Sigmoid colon (tissue), 7 donors: ENCODE results near the gene POMGNT2. TPM values are rescaled to one million over a fixed set of nuclear protein-coding genes. Genes with fewer than 3 reads are reported as not detected.
"Not testable (repeated sequence)": the region's sequence is repeated elsewhere in the genome, so short reads cannot be mapped to it uniquely, and the experiment has no call there.

Experiments used
- DNase-seq: peaks from one replicate; pipeline ENCODE4 v3.0.0-alpha.2; 2019
- H3K27ac ChIP-seq, 4 donors: fragments of 200-600 bp; sonication (generic); one replicate each; pipeline ENCODE4 v1.5.1; 2016 to 2019; ENCODE audit warnings: mild to moderate bottlenecking in 1 of 4
- H3K27me3 ChIP-seq, 3 donors: fragments of 200-600 bp; sonication (generic); one replicate each; pipeline ENCODE4 v1.5.1; 2019; ENCODE audit warnings: mild to moderate bottlenecking in 1 of 3
- H3K36me3 ChIP-seq, 4 donors: fragments of 200-600 bp; sonication (generic); one replicate each; pipeline ENCODE4 v1.5.1; 2016 to 2019
- H3K4me1 ChIP-seq, 4 donors: fragments of 200-600 bp; sonication (generic); one replicate each; pipeline ENCODE4 v1.5.1; 2017 to 2019
- H3K4me3 ChIP-seq, 4 donors: fragments of 200-600 bp; sonication (generic); one replicate each; pipeline ENCODE4 v1.5.1; 2017 to 2019; ENCODE audit warnings: mild to moderate bottlenecking in 2 of 4, moderate library complexity in 1 of 4
- H3K9me3 ChIP-seq, 4 donors: fragments of 200-600 bp in 3 of 4; sonication (generic) in 3 of 4; one replicate each; pipeline versions ENCODE4 v1.5.1 to v1.6.1; 2013 to 2019
- EP300 ChIP-seq, 4 donors: sonication (generic); formaldehyde crosslinking; IDR thresholded peaks; one replicate each; pipeline ENCODE4 v1.6.1; 2017; ENCODE audit warnings: antibody characterized with exemption in 4 of 4
- POLR2A ChIP-seq, 2 donors: fragments of 450-650 bp; IDR thresholded peaks; one replicate each; pipeline ENCODE4 v1.6.1; 2016; ENCODE audit warnings: antibody characterized with exemption in 2 of 2, mild to moderate bottlenecking in 2 of 2, moderate library complexity in 2 of 2
- POLR2AphosphoS5 ChIP-seq, 4 donors: sonication (generic); formaldehyde crosslinking; IDR thresholded peaks; one replicate each; pipeline ENCODE4 v1.6.1; 2017; ENCODE audit warnings: antibody characterized with exemption in 4 of 4
- WGBS, 2 donors: extraction: QIAGEN DNeasy Blood & Tissue Kit; methylation state at CpG; one replicate each; pipeline ENCODE4 v1.1.7; 2013; 5-methylcytosine and 5-hydroxymethylcytosine counted together
- intact Hi-C: fragments of 100-400 bp; cut with DNase I; formaldehyde crosslinking; loops from one replicate; pipeline ENCODE4 v1.15.1; 2023
- polyA plus RNA-seq, 3 donors: library from polyadenylated mRNA; stranded (reverse); fragments of 200-250 nt; gene quantifications; one replicate each; pipeline ENCODE4 v1.2.3, GENCODE V29; 2013
- total RNA-seq, 4 donors: library from RNA; depleted of rRNA; stranded (reverse); fragments of >200 nt; gene quantifications; one replicate each; pipeline ENCODE4 v1.1.0, GENCODE V29; 2016
- TF ChIP-seq, protein P1 (sequence below), 4 experiments: fragments of 450-650 bp in 3 of 4; fragments of 200-600 bp in 1 of 4; IDR thresholded peaks; one replicate each; pipeline ENCODE4 v1.5.1; 2016 to 2019; ENCODE audit warnings: antibody characterized with exemption in 4 of 4, mild to moderate bottlenecking in 3 of 4, moderate library complexity in 2 of 4
- donor health status: healthy with polysubstance abuse.
- donor health status: Bipolar disorder and iron deficiency.
- donor health status: healthy.

The POMGNT2 gene
- total and polyA plus RNA-seq, 7 donors = 2.3 to 20.2 (median 15.5) TPM

- H3K27ac ChIP-seq = no peak overlapping the region
- no peaks in the 10 kb centered on the region for H3K36me3 ChIP-seq
- intact Hi-C loops = no loop called here
- no peak overlapping the region for H3K4me3 ChIP-seq
- H3K27me3 ChIP-seq = no peaks in the 10 kb centered on the region
- H3K4me1 ChIP-seq = peaks cover 0 to 5% (median 2%) of the 10 kb centered on the region in 4 donors
- DNase-seq = no peak
- H3K9me3 ChIP-seq = peaks cover 0 to 12% (median 5%) of the 10 kb centered on the region in 4 donors
- TF ChIP-seq POLR2A (IDR thresholded peaks at IDR 0.05) = no peak
- TF ChIP-seq EP300 (IDR thresholded peaks at IDR 0.05) = no peak
- TF ChIP-seq, protein P1, sequence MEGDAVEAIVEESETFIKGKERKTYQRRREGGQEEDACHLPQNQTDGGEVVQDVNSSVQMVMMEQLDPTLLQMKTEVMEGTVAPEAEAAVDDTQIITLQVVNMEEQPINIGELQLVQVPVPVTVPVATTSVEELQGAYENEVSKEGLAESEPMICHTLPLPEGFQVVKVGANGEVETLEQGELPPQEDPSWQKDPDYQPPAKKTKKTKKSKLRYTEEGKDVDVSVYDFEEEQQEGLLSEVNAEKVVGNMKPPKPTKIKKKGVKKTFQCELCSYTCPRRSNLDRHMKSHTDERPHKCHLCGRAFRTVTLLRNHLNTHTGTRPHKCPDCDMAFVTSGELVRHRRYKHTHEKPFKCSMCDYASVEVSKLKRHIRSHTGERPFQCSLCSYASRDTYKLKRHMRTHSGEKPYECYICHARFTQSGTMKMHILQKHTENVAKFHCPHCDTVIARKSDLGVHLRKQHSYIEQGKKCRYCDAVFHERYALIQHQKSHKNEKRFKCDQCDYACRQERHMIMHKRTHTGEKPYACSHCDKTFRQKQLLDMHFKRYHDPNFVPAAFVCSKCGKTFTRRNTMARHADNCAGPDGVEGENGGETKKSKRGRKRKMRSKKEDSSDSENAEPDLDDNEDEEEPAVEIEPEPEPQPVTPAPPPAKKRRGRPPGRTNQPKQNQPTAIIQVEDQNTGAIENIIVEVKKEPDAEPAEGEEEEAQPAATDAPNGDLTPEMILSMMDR (IDR thresholded peaks at IDR 0.05) = no peak
- TF ChIP-seq POLR2AphosphoS5 (IDR thresholded peaks at IDR 0.05) = no peak
Measured at GRCh38 chr3:43048470-43048869, 57.4 kb downstream of the POMGNT2 start.

DNA sequence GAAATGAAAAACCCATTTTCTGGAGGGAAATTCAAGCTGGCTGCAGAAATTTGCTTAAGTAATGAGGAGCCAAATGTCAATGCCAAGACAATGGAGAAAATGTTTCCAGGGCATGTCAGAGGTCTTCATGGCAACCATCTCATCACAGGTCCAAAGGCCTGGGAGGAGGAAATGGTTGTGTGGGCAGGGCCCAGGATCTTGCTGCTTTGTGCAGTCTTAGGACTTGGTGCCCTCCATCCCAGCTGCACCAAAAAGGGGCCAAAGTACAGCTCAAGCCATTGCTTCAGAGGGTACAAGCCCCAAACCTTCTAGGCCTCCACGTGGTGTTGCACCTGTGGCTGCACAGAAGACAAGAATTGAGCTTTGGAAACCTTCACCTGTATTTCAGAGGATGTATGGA lies 59.3 kb downstream of the POMGNT2 start:
- DNase-seq = no peak
- TF ChIP-seq POLR2AphosphoS5 (IDR thresholded peaks at IDR 0.05) (no peak), EP300 (IDR thresholded peaks at IDR 0.05) (no peak), POLR2A (IDR thresholded peaks at IDR 0.05) (no peak)
- TF ChIP-seq, protein P1 (IDR thresholded peaks at IDR 0.05) = no peak
- Histone ChIP-seq H3K27ac (no peak overlapping the region), H3K9me3 (peaks cover 0 to 12% (median 5%) of the 10 kb centered on the region in 4 donors), H3K36me3 (no peaks in the 10 kb centered on the region), H3K4me3 (no peak overlapping the region), H3K4me1 (peaks cover 0 to 13% (median 5%) of the 10 kb centered on the region in 4 donors), H3K27me3 (no peaks in the 10 kb centered on the region)
- WGBS, 2 donors = 20 to 54% methylated on average over 1 of the region's 1 CpG
- intact Hi-C loops = no loop called here

DNA sequence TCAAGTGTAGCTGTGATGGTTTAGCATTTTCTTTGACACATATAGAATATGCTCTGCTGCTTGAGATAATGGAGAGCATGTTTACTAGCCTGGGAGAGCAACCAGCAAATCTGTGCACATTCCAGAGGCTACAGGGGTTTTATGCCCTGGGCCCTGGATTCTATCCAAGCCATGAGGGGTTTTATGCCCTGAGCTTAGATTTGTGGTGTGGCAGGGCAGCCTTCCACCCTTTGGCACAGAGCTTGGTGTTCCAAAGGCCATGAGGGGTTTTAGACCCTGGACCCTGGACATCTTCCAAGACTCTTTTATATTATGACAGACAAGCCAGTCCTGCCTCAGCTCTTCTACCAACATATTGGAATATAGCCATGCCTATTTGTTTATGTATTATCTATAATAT lies 60.8 kb downstream of the POMGNT2 start:
- H3K36me3 ChIP-seq, H3K4me3 ChIP-seq, intact Hi-C loops, DNase-seq, H3K27ac ChIP-seq, H3K27me3 ChIP-seq: not testable (repeated sequence)
- peaks cover 0 to 13% (median 5%) of the 10 kb centered on the region in 4 donors for H3K4me1 ChIP-seq
- H3K9me3 ChIP-seq = peaks cover 0 to 12% (median 4%) of the 10 kb centered on the region in 4 donors

- DNase-seq = no peak
- 85 to 88% methylated on average over 2 of the region's 2 CpGs for WGBS, 2 donors
Measured at GRCh38 chr3:43043793-43044192, 62.1 kb downstream of the POMGNT2 start.

DNA sequence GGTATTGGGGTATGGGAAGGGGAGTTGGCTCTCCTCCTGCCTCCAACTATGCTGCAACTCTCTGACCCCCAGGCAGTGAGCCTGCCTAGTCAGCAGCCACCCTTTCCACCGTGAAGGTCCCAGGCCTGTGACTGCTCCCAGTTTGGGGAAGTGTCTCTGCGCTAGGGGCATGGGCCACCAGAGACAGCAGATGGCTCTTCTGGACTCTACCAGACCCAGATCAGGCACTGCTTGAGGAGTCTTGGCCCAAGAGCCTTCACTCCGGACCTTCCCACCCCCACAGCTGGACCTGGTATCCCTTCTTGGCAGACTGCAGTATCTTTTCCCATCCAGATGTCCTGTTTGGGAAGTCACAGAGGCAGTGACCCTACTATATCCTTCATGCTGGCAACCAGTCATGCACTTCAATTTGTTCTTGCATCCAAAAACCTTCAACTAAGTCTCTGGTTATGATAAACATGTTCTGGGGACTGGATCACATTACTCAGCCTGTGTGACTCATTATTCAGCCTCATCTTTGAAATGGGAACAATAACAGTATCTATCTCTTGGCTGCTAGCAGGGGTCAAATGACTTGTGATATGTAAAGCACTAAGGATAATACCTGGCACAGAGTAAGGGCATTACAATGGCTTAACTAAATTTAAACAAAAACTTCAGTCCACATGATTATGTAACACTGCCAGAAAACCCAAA lies 62.7 kb downstream of the POMGNT2 start:
- DNase-seq = no peak
- no peaks in the 10 kb centered on the region for H3K36me3 ChIP-seq
- 81 to 83% methylated on average over 3 of the region's 3 CpGs for WGBS, 2 donors
- intact Hi-C loops = no loop called here
- TF ChIP-seq, protein P1 (IDR thresholded peaks at IDR 0.05) = no peak
- TF ChIP-seq POLR2AphosphoS5 (IDR thresholded peaks at IDR 0.05) = peak in 2 of 4 donors; percentile 19 to 24
- TF ChIP-seq POLR2A (IDR thresholded peaks at IDR 0.05) = no peak
- peaks cover 0 to 12% (median 0%) of the 10 kb centered on the region in 4 donors for H3K9me3 ChIP-seq
- H3K4me1 ChIP-seq = peaks cover 0 to 13% (median 5%) of the 10 kb centered on the region in 4 donors
- no peak overlapping the region for H3K27ac ChIP-seq
- H3K27me3 ChIP-seq = no peaks in the 10 kb centered on the region
- no peak overlapping the region for H3K4me3 ChIP-seq

More at GRCh38 chr3:43043793-43044192, 62.1 kb downstream of the POMGNT2 start:
- TF ChIP-seq, protein P1 (IDR thresholded peaks at IDR 0.05) = no peak
- TF ChIP-seq EP300 (IDR thresholded peaks at IDR 0.05) (no peak), POLR2AphosphoS5 (IDR thresholded peaks at IDR 0.05) (no peak), POLR2A (IDR thresholded peaks at IDR 0.05) (no peak)
- Histone ChIP-seq H3K4me1 (peaks cover 0 to 13% (median 5%) of the 10 kb centered on the region in 4 donors), H3K36me3 (no peaks in the 10 kb centered on the region), H3K27ac (no peak overlapping the region), H3K9me3 (peaks cover 0 to 12% (median 0%) of the 10 kb centered on the region in 4 donors), H3K4me3 (no peak overlapping the region), H3K27me3 (no peaks in the 10 kb centered on the region)
- intact Hi-C loops = no loop called here
